NCI-H748 treated with DMSO at 0.1 percent for 48 hours (cell line): ENCODE results near the gene CHMP6.
"Not testable (repeated sequence)": the region's sequence is repeated elsewhere in the genome, so short reads cannot be mapped to it uniquely, and the experiment has no call there.

ENCODE experiments used
- DNase-seq: peaks from one replicate; lab custom pipeline; 2025; lab: John Stamatoyannopoulos, UW

Gene CHMP6

GRCh38 chr17:81011951-81012350, 20.3 kb downstream of the CHMP6 start:
- DNase-seq = no peak

DNA sequence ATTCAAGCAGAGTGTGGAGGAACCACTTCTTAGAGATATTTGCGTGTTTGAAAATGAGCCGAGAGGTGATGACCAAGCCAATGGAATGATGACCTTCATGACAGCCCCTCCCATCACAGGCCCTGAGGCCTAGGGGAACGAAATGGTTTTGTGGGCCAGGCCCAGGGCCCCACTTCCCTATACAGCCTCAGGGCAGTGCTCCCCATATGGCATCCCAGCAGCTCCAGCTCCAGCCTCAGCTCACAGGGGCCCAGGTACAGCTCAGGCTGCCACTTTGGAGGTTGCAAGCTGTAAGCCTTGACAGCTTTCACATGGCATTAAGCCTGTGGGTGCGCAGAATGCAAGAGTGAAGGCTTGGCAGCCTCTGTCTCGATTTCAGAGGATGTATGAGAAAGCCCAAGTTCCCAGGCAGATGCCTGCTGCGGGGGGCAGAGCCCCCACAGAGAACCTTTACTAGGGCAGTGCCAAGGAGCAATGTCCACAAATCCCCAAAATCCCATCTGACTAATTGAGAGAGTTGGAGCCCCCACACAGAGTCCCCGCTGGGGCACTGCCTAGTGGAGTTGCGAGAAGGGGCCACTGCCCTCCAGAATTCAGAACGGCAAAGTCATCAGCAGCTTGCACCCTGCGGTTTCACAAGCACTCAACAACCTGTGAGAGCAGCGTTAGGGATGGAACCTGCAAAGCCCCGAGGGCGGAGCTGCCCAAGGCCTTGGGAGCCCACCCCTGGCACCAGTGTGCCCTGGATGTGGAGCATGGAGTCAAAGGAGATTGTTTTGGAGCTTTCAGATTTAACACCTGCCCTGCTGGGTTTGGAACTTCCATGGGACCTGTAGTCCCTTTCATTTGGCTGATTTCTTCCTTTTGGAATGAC, 21.2 kb downstream of the CHMP6 start:
- DNase-seq = no peak

DNA sequence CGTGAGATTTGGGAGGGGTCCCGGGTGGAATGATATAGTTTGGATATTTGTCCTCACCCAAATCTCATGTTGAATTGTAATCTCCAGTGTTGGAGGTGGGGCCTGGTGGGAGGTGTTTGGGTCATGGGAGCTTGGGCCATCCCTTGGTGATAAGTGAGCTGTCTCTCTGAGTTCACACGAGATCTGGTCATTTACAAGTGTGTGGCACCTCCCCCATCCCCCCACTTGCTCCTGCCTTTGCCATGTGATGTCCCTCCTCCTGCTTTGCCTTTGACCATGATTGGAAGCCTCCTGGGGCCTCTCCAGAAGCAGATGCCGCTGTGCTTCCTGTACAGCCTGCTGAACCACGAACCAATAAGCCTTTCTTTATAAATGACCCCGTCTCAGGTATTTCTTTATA, 22.0 kb downstream of the CHMP6 start:
- DNase-seq = no peak

DNA sequence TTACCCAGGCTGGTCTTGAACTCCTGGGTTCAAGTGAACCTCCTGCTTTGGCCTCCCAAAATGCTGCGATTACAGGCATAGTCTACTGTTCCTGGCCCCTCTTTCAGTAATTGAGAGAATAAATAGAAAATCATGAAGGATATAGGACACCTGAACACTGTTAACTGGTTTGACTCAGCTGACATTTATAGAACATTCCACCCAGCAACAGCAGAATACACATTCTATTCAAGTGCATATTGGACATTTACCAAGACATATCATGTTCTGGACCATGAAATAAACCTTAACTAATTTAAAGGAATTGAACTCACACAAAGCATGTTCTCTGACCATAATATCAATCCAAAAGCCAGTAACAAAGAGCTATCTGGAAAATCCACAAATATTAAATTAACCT, 23.5 kb downstream of the CHMP6 start:
- DNase-seq = no peak

DNA sequence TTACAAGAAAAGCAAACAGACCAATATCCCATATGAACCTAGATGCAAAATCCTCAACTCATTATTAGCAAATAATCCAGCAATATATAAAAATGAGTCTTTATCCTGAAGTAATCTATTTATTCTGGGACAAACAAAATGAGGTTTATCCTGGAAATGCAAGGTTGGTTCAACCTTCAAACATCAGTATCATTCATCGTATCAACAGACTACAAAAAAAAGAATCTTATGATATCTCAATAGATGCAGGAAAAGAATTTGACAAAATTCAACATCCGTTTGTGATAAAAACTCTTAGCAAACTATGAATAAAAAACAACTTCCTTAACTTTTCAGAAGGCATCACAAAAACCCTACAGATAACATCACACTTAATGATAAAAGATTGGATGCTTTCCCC, 24.9 kb downstream of the CHMP6 start:
- DNase-seq = no peak

- not testable (repeated sequence) for DNase-seq
These were observed 25.7 kb downstream of the CHMP6 start for GRCh38 chr17:81017330-81017729.

GRCh38 chr17:81018044-81018802, 26.6 kb downstream of the CHMP6 start:
- peak; percentile 28 for DNase-seq

GRCh38 chr17:81019563-81020442, 28.2 kb downstream of the CHMP6 start:
- no peak for DNase-seq

DNA sequence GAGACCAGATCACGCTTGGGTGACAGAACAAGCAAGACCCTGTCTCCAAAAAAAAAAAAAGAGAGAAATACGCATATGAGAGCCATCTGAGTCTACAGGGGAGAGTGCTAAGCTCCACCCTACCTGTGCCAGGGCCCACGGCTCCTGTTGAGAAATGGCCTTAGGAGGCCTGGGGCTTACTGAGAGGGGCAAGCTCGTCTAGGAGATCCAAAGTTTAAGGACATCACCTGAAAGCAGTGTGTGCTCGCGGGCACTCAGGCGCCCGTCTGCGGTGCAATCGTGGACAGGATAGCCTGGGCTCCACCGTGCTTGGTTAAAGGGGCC, 28.8 kb downstream of the CHMP6 start:
- DNase-seq = no peak

- no peak for DNase-seq
These were observed 29.3 kb downstream of the CHMP6 start for GRCh38 chr17:81020767-81021497.

- DNase-seq = no peak
These were observed 30.1 kb downstream of the CHMP6 start for GRCh38 chr17:81021531-81022343.

- no peak for DNase-seq
These were observed 30.7 kb downstream of the CHMP6 start for GRCh38 chr17:81022344-81022676.

DNA sequence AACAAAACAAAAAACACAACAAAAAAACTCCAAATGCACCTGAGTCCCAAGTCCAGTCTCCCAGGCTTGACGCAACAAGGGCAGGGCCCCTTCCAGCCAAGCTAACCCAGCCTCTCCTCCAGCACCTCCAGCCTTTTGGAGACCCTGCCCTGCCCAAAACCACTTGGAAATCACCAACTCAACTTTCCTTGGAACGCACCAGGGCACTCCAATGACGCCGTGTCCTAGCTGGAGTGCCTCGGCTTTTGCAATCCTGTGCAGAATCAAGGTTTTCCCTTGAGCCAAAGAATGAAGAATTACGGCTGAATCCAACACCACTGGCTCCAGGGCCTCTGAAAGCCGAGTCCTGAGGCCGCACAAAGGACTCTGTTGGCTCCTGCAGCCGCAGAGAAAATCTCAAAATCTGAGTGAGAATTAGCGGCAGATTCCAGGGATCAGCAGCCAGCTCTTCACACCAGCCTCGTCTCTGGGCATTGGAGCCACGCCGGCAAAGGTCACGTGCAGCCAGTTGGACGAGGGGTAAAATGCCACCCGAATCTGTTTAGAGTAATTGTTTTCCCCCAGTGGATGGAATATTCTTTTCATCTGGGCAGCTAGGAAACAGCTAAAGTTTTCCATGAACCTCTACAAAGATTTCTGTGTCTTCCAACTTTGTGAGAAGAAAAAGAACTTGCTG, 33.6 kb downstream of the CHMP6 start:
- no peak for DNase-seq

DNA sequence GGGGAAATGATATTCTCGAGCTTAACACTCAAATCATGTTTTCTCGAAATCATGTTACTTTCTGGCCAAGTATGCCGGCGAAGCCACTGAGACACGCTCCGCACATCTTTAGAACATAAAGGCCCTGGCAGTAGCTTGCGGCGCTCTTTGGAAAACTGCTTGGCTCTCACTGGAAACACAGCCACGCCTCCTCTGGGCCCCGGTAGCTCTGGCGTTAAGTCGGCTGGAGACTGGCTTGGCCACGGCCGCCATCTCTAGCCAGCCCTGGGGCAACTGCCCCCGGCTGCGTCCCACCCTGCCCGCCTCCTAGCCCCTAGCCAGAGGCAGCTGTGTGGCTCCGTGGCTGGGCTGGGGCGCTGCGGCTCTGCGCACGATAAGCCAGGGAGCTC, 34.1 kb downstream of the CHMP6 start:
- DNase-seq = no peak

GRCh38 chr17:81026266-81027036, 34.8 kb downstream of the CHMP6 start:
- no peak for DNase-seq

GRCh38 chr17:81027038-81027437, 35.4 kb downstream of the CHMP6 start:
- DNase-seq = no peak

- DNase-seq = no peak
These were observed 36.2 kb downstream of the CHMP6 start for GRCh38 chr17:81027591-81028505.

DNA sequence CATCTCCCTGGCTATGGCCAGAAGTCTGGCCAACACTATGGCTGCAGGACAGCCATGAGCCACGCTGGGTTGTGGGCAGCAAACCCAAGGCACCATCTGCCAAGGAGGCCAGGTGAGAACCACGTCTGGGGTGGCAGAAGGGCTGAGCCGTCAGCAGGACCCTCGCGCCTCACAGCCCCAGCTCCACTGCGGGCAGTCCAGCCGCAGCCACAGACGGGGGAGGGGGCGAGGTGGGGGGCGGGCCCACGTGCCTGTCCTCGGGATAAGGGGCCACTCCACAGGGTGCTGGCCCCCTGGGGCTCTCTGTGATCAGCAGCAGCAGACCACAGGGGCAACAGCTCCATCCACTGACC, 36.8 kb downstream of the CHMP6 start:
- no peak for DNase-seq

GRCh38 chr17:81029859-81030258, 38.2 kb downstream of the CHMP6 start:
- no peak for DNase-seq
